Measurements from ENCODE around the gene MAP3K19. TPM values are rescaled to one million over a fixed set of nuclear protein-coding genes. Genes with fewer than 3 reads are reported as not detected.
A peak's percentile ranks its signal among the peaks of the same experiment; 100 is the strongest.

Gene MAP3K19
- total RNA-seq, 1 donor from 2014 or later, result not detected

GRCh38 chr2:134926231-134926931, 120.9 kb downstream of the MAP3K19 start:
- intact Hi-C loops (cut with DNase I), result no loop called here
- no peak for TF ChIP-seq CTCF (IDR thresholded peaks at IDR 0.05)
- no peak for TF ChIP-seq POLR2A (IDR thresholded peaks at IDR 0.05)
- TF ChIP-seq POLR2AphosphoS5 (IDR thresholded peaks at IDR 0.05; ENCODE audit: insufficient read depth in 1 of 2, low read depth in 1 of 2), result no peak
- no peak for DNase-seq (ENCODE audit: extremely low spot score in 2 of 2)
- Histone ChIP-seq H3K4me1 (peaks cover 76% of the 10 kb centered on the region), H3K36me3 (peaks cover 0 to 7% of the 10 kb centered on the region in 2 donors), H3K9me3 (no peaks in the 10 kb centered on the region), H3K4me3 (no peak overlapping the region), H3K27me3 (no peaks in the 10 kb centered on the region), H3K27ac (no peak overlapping the region)

- no peaks in the 10 kb centered on the region for H3K27me3 ChIP-seq
- H3K9me3 ChIP-seq, result no peaks in the 10 kb centered on the region
- peaks cover 0 to 7% of the 10 kb centered on the region in 2 donors for H3K36me3 ChIP-seq
- intact Hi-C loops (cut with DNase I), result no loop called here
- H3K4me1 ChIP-seq, result peaks cover 90% of the 10 kb centered on the region
- no peak overlapping the region for H3K4me3 ChIP-seq
- TF ChIP-seq POLR2AphosphoS5 (IDR thresholded peaks at IDR 0.05; ENCODE audit: insufficient read depth in 1 of 2, low read depth in 1 of 2), result no peak
- no peak for TF ChIP-seq POLR2A (IDR thresholded peaks at IDR 0.05)
- TF ChIP-seq CTCF (IDR thresholded peaks at IDR 0.05), result no peak
- DNase-seq (ENCODE audit: extremely low spot score in 2 of 2), result no peak
- H3K27ac ChIP-seq, result no peak overlapping the region
Observed at GRCh38 chr2:134924912-134925311, 122.3 kb downstream of the MAP3K19 start.

- H3K4me3 ChIP-seq, result peak overlapping the region; percentile 87 to 95
- H3K27ac ChIP-seq, result peak overlapping the region; percentile 96
- no peaks in the 10 kb centered on the region for H3K9me3 ChIP-seq
- no peaks in the 10 kb centered on the region for H3K27me3 ChIP-seq
- peaks cover 0 to 2% of the 10 kb centered on the region in 2 donors for H3K36me3 ChIP-seq
- H3K4me1 ChIP-seq, result peaks cover 60% of the 10 kb centered on the region
- intact Hi-C loops (cut with DNase I), result no loop called here
- no peak for TF ChIP-seq POLR2AphosphoS5 (IDR thresholded peaks at IDR 0.05; ENCODE audit: insufficient read depth in 1 of 2, low read depth in 1 of 2)
- no peak for TF ChIP-seq CTCF (IDR thresholded peaks at IDR 0.05)
- TF ChIP-seq POLR2A (IDR thresholded peaks at IDR 0.05), result no peak
- DNase-seq (ENCODE audit: extremely low spot score in 2 of 2), result no peak
Observed at GRCh38 chr2:134919341-134920210, 127.7 kb downstream of the MAP3K19 start.

GRCh38 chr2:134918526-134919340, 128.5 kb downstream of the MAP3K19 start, which contains the start of gene CCNT2:
CCNT2 (plus strand) TSS chr2:134918822; CDS start chr2:134918855, 33 bp downstream.
- intact Hi-C loops (cut with DNase I), result no loop called here
- Histone ChIP-seq H3K27me3 (no peaks in the 10 kb centered on the region), H3K36me3 (no peaks in the 10 kb centered on the region), H3K4me1 (peaks cover 51% of the 10 kb centered on the region), H3K9me3 (no peaks in the 10 kb centered on the region), H3K27ac (peak within 1 kb of the TSS; percentile 96), H3K4me3 (peak within 1 kb of the TSS; percentile 87 to 95)
- TF ChIP-seq POLR2AphosphoS5 (IDR thresholded peaks at IDR 0.05; ENCODE audit: insufficient read depth in 1 of 2, low read depth in 1 of 2) (peak; percentile 89 to 96), POLR2A (IDR thresholded peaks at IDR 0.05) (peak in 1 of 2 donors; percentile 39), CTCF (IDR thresholded peaks at IDR 0.05) (peak in 1 of 3 experiments; percentile 11)
- peak; percentile 98 to 99 for DNase-seq (ENCODE audit: extremely low spot score in 2 of 2)
